Measurements from ENCODE around the gene CHRNA4. TPM values are rescaled to one million over a fixed set of nuclear protein-coding genes. Genes with fewer than 3 reads are reported as not detected.

The CHRNA4 gene
- total and polyA plus RNA-seq, 2 donors (not counting 3 experiments of a cell fraction or from before 2014, with no cell fraction given) = not detected

- Histone ChIP-seq H3K27me3 (ENCODE audit: control insufficient read depth in 2 of 2, insufficient read depth in 2 of 2, low read length in 2 of 2) (no peaks in the 10 kb centered on the region), H3K79me2 (ENCODE audit: control insufficient read depth, insufficient read depth, low read length) (no peaks in the 10 kb centered on the region), H3K9ac (replicated peaks; ENCODE audit: extremely low read depth, insufficient read depth, low read length) (no peak overlapping the region), H3K4me1 (ENCODE audit: control insufficient read depth, extremely low read depth, insufficient read depth, low read length) (no peaks in the 10 kb centered on the region), H3K36me3 (ENCODE audit: control insufficient read depth in 2 of 2, extremely low read depth in 1 of 2, insufficient read depth in 2 of 2, low read length in 2 of 2) (no peaks in the 10 kb centered on the region), H4K20me1 (replicated peaks; ENCODE audit: control insufficient read depth, extremely low read depth, insufficient read depth, low read length) (no peaks in the 10 kb centered on the region), H3K4me2 (ENCODE audit: insufficient read depth, low read length) (no peak overlapping the region), H3K4me3 (replicated peaks in 1 of 3; ENCODE audit: insufficient read depth in 1 of 3, low read depth in 1 of 3, low read length in 3 of 3) (no peak overlapping the region), H3K9me3 (replicated peaks; ENCODE audit: control insufficient read depth, insufficient read depth, low read length) (no peaks in the 10 kb centered on the region), H3K9me1 (replicated peaks; ENCODE audit: control insufficient read depth, extremely low read depth, insufficient read depth, low read length) (no peaks in the 10 kb centered on the region), H2AFZ (ENCODE audit: low read depth, low read length) (no peak overlapping the region), H3K27ac (ENCODE audit: insufficient read depth, low read depth, low read length) (no peak overlapping the region)
- ChIA-PET POLR2A (no interaction called here), CTCF (interaction anchor here (0.6 to 5.1 kb wide), 36 partner anchors 9 to 812 kb away, joined by 3 to 267 read pairs (median 4); partner anchors contain the start of genes CHRNA4 and PPDPF)
- dilution Hi-C loops (cut with MboI; ENCODE audit: extremely low pct_ligation_motif_present, low sequenced_read_pairs) (no loop called here), intact Hi-C loops (cut with micrococcal nuclease) (loop anchor here (1.0 kb wide), 1 partner anchor 72 kb away; no protein-coding TSS in a partner anchor)
- FAIRE-seq (no peak), DNase-seq (ENCODE audit: low read depth, low spot score) (peak; percentile 19)
- BruUV-seq (replicated peaks) = no TSS peak
- TF ChIP-seq EZH2 (IDR thresholded peaks at IDR 0.05; ENCODE audit: borderline replicate concordance, low read depth, low read length, severe bottlenecking) (no peak), POLR2AphosphoS5 (IDR thresholded peaks at IDR 0.05; ENCODE audit: insufficient read depth, low read depth, low read length) (no peak), CTCF (IDR thresholded peaks at IDR 0.05; ENCODE audit: extremely low read depth in 1 of 2, insufficient read depth in 1 of 2, low read depth in 1 of 2, low read length in 2 of 2) (peak; percentile 69 to 93), FOS (IDR thresholded peaks at IDR 0.05; ENCODE audit: borderline replicate concordance, insufficient read depth, low read length) (no peak), JUN (IDR thresholded peaks at IDR 0.05; ENCODE audit: borderline replicate concordance, insufficient read depth, insufficient read length, low read depth) (no peak), MAX (IDR thresholded peaks at IDR 0.05; ENCODE audit: insufficient read depth, insufficient read length) (no peak), GATA2 (IDR thresholded peaks at IDR 0.05; ENCODE audit: insufficient read depth, insufficient read length, low read depth, low read length) (no peak)
Observed at GRCh38 chr20:63309261-63310071, 51.7 kb downstream of the CHRNA4 start.

Data from endothelial cell of umbilical vein (primary cell).